Fibroblast of pulmonary artery (primary cell): ENCODE data around the gene MBTPS1.

Experiments
- DNase-seq: peaks from one replicate; pipeline ENCODE4 v3.0.0-alpha.2; 2010; ENCODE audit warnings: low read depth
- H3K4me3 ChIP-seq: replicated peaks from 2 replicates; pipeline ENCODE4 v1.5.1; 2011; ENCODE audit warnings: low read depth, mild to moderate bottlenecking, control low read depth, low read length, moderate library complexity
- CTCF ChIP-seq: IDR thresholded peaks from 2 replicates; pipeline ENCODE4 v1.5.1; 2011; ENCODE audit warnings: mild to moderate bottlenecking, control low read depth, low read length, inconsistent platforms; ENCODE audit errors: missing control alignments

MBTPS1 gene

DNA sequence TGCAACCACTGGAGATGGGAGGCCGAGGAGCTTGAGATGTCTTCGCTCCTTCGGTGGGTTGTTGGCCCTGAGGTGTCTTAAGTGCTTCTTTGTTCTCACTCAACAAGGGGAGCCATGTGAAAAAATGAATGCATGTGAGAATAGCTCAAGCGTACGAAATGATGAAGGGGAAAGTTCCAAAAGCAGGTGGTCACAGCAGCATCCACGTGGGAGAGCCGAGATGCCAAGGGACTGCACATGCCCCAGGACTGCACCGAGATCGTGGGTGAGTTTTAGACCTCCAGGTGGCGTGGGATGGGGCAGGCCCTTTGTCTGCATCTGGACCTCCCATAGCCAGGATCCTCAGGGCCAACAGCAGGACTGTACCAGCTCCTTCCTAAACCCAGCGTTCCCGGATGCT lies 82.2 kb downstream of the MBTPS1 start:
- no peak for DNase-seq
- TF ChIP-seq CTCF, result no peak
- H3K4me3 ChIP-seq, result no peak overlapping the region

DNA sequence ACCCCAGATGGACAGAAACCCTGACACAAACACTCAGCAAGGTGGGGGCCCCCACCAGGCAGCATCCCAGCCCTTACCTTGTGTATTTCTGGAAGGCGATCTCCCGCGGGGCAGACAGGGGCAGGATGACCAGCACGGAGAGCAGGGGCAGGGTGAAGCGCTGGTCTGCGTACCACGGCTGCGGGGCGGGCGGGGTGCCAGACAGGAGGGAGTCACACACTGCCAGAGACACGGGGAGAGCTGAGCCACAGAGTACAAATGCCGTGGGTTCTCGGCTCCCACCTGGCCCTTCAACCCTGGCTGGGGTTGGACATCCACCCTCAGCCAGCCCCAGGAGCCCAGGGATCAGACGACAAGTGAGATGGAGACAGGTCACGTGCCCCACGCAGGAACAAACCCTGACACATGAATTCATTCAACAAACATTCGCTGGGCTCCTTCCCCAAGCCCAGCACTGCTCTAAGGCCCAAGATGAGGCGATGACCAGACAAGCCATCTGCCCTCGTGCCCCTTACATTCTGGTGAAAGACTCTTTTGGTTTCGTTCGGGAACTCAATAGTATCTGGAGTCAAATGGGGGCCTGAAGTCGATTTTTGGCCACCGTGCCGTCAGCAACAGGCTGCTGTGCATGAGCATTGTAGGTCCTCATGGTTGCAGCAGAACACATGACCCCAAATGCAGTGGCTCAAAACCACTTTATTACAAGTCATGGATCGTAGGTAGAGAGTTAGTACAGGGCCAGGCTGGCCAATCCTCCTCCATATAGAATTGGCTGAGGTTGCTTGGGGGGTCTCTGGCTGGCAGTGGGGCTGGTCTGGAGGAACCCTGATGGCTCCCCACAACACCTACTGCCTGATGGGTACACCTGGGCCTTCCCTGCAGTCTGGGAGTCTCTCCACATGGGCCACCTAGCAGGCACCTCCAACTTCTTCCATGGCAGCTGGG lies 83.2 kb downstream of the MBTPS1 start:
- TF ChIP-seq CTCF, result no peak
- H3K4me3 ChIP-seq, result no peak overlapping the region
- DNase-seq, result no peak

GRCh38 chr16:84032458-84033178 lies 84.1 kb downstream of the MBTPS1 start:
- no peak overlapping the region for H3K4me3 ChIP-seq
- TF ChIP-seq CTCF, result no peak
- no peak for DNase-seq

- no peak overlapping the region for H3K4me3 ChIP-seq
- TF ChIP-seq CTCF, result no peak
- DNase-seq, result no peak
Measured at GRCh38 chr16:84031556-84031955, 85.2 kb downstream of the MBTPS1 start.

- H3K4me3 ChIP-seq, result no peak overlapping the region
- no peak for TF ChIP-seq CTCF
- DNase-seq, result no peak
Measured at GRCh38 chr16:84029297-84030047, 87.3 kb downstream of the MBTPS1 start.

GRCh38 chr16:84027625-84028024 lies 89.1 kb downstream of the MBTPS1 start:
- DNase-seq, result no peak
- H3K4me3 ChIP-seq, result no peak overlapping the region
- no peak for TF ChIP-seq CTCF
